SU-DHL-6 (cell line): ENCODE results near the gene AGRP.

Source experiments
- H2AFZ ChIP-seq: fragments of 200-600 bp; sonication (generic); 2 replicates; pipeline ENCODE4 v1.6.1; 2014; ENCODE audit warnings: low read depth, mild to moderate bottlenecking, moderate library complexity, mixed read lengths, antibody characterized with exemption, low read length; ENCODE audit not compliant: severe bottlenecking
- H3F3A ChIP-seq: fragments of 200-600 bp; shearing (Covaris generic); 2 replicates; pipeline ENCODE4 v1.6.0; 2016; ENCODE audit warnings: antibody characterized with exemption, mild to moderate bottlenecking; ENCODE audit not compliant: insufficient read depth
- H3K27ac ChIP-seq: fragments of 200-600 bp; sonication (generic); 2 replicates; pipeline ENCODE4 v1.5.1; 2016; ENCODE audit warnings: low read depth, mild to moderate bottlenecking, low read length, moderate library complexity, mixed read lengths
- H3K27me3 ChIP-seq: fragments of 200-600 bp; sonication (generic), shearing (Covaris generic); 2 replicates; pipeline ENCODE4 v1.6.0; 2014; ENCODE audit warnings: mild to moderate bottlenecking, low read length
- H3K36me3 ChIP-seq: fragments of 200-600 bp; sonication (generic); 2 replicates; pipeline ENCODE4 v1.6.1; 2014; ENCODE audit warnings: mild to moderate bottlenecking, low read length, mixed read lengths
- H3K4me2 ChIP-seq: fragments of 300-600, 200-600 bp; shearing (Covaris generic), sonication (generic); 2 replicates; pipeline ENCODE4 v1.6.0; 2014; ENCODE audit warnings: low read length, low read depth, mild to moderate bottlenecking; ENCODE audit not compliant: poor library complexity, severe bottlenecking
- H3K4me3 ChIP-seq: fragments of 200-600 bp; sonication (generic); 2 replicates; pipeline ENCODE4 v1.5.1; 2014; ENCODE audit warnings: antibody characterized with exemption, low read length, mild to moderate bottlenecking, mixed read lengths; ENCODE audit not compliant: insufficient read depth, poor library complexity, severe bottlenecking
- H3K79me2 ChIP-seq: fragments of 200-600 bp; sonication (generic); 2 replicates; pipeline ENCODE4 v1.6.1; 2014; ENCODE audit warnings: mild to moderate bottlenecking, low read length, moderate library complexity; ENCODE audit not compliant: insufficient read depth
- H3K9ac ChIP-seq: fragments of 200-600 bp; sonication (generic); 2 replicates; pipeline ENCODE4 v1.7.0; 2014; ENCODE audit warnings: mild to moderate bottlenecking, low read length
- H3K9me2 ChIP-seq: fragments of 200-600 bp; sonication (generic); replicated peaks from 2 replicates; pipeline ENCODE4 v1.6.1; 2014; ENCODE audit warnings: low read length; ENCODE audit not compliant: insufficient read depth
- H3K9me3 ChIP-seq: fragments of 200-600 bp; sonication (generic); 2 replicates; pipeline ENCODE4 v1.6.1; 2014; ENCODE audit warnings: low read length, mixed read lengths; ENCODE audit not compliant: insufficient read depth
- H4K20me1 ChIP-seq: fragments of 200-600 bp; sonication (generic); 2 replicates; pipeline ENCODE4 v1.6.1; 2014; ENCODE audit warnings: low read depth, mild to moderate bottlenecking, antibody characterized with exemption, low read length, moderate library complexity, mixed read lengths
- CTCF ChIP-seq: fragments of 200-600 bp; sonication (generic); IDR thresholded peaks from one replicate; pipeline ENCODE4 v1.5.1; 2017; ENCODE audit warnings: antibody characterized with exemption, mild to moderate bottlenecking, low read length, moderate library complexity; ENCODE audit not compliant: insufficient read depth, poor library complexity, severe bottlenecking
- EZH2phosphoT487 ChIP-seq: fragments of 200-600 bp; sonication (generic), shearing (Covaris generic); conservative IDR thresholded peaks from 2 replicates; pipeline ENCODE4 v1.6.1; 2018; ENCODE audit warnings: mild to moderate bottlenecking, antibody characterized with exemption, low read length, moderate library complexity, mixed read lengths

AGRP gene

GRCh38 chr16:67519242-67519641 lies 35.9 kb upstream of the AGRP start:
- Histone ChIP-seq H3K36me3 (no peaks in the 10 kb centered on the region), H4K20me1 (no peaks in the 10 kb centered on the region), H3F3A (no peaks in the 10 kb centered on the region), H3K9ac (no peak overlapping the region), H3K9me2 (no peaks in the 10 kb centered on the region), H3K27me3 (no peaks in the 10 kb centered on the region), H3K4me3 (no peak overlapping the region), H3K4me2 (no peak overlapping the region), H2AFZ (no peak overlapping the region), H3K27ac (no peak overlapping the region), H3K79me2 (no peaks in the 10 kb centered on the region), H3K9me3 (no peaks in the 10 kb centered on the region)
- TF ChIP-seq EZH2phosphoT487 (no peak), CTCF (no peak)

- no peaks in the 10 kb centered on the region for H3F3A ChIP-seq
- no peaks in the 10 kb centered on the region for H3K79me2 ChIP-seq
- H4K20me1 ChIP-seq: no peaks in the 10 kb centered on the region
- no peaks in the 10 kb centered on the region for H3K9me2 ChIP-seq
- H3K4me3 ChIP-seq: no peak overlapping the region
- H3K36me3 ChIP-seq: no peaks in the 10 kb centered on the region
- H3K9ac ChIP-seq: no peak overlapping the region
- H3K9me3 ChIP-seq: no peaks in the 10 kb centered on the region
- H2AFZ ChIP-seq: no peak overlapping the region
- no peak overlapping the region for H3K4me2 ChIP-seq
- no peaks in the 10 kb centered on the region for H3K27me3 ChIP-seq
- TF ChIP-seq EZH2phosphoT487 (no peak), CTCF (no peak)
- no peak overlapping the region for H3K27ac ChIP-seq
These were observed 35.3 kb upstream of the AGRP start for GRCh38 chr16:67518676-67519075.

- Histone ChIP-seq H3K79me2 (no peaks in the 10 kb centered on the region), H3K9me2 (no peaks in the 10 kb centered on the region), H3K9ac (no peak overlapping the region; the same call in 1 of the 2 replicates), H3K36me3 (no peaks in the 10 kb centered on the region), H3K9me3 (no peaks in the 10 kb centered on the region), H3K4me3 (no peak overlapping the region), H3F3A (no peaks in the 10 kb centered on the region), H4K20me1 (no peaks in the 10 kb centered on the region), H3K4me2 (peak overlapping the region; percentile 21), H3K27me3 (no peaks in the 10 kb centered on the region), H3K27ac (no peak overlapping the region), H2AFZ (no peak overlapping the region)
- TF ChIP-seq EZH2phosphoT487: no peak
- no peak for TF ChIP-seq CTCF
These were observed 34.5 kb upstream of the AGRP start for GRCh38 chr16:67517661-67518423.
